GM21529 (cell line): ENCODE data around the gene ZBTB20.
"Not testable (repeated sequence)": the region's sequence is repeated elsewhere in the genome, so short reads cannot be mapped to it uniquely, and the experiment has no call there.

Experiments
- ATAC-seq: cut with Tn5 transposase; IDR thresholded peaks from one replicate; pipeline ENCODE4 v1.9.1; 2021; ENCODE audit not compliant: unreplicated experiment

The ZBTB20 gene

DNA sequence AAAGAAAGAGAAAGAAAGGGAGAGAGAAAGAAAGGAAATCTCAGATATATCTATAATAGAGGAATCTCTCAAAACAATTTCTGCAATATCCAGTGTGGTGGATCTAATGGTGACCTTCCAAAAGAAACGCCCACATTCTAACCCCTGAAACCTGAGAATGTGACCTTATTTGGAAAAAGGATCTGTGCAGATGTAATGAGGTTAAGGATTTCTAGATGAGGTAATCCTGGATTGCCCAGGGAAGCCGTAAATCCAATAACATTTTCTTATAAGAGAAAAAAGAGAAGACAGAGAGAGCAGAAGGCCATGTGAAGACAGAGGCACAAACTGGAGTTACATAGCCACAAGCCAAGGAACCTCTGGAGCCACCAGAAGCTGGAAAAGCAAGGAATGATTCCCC lies 307.6 kb downstream of the ZBTB20 start:
- ATAC-seq, result no peak

DNA sequence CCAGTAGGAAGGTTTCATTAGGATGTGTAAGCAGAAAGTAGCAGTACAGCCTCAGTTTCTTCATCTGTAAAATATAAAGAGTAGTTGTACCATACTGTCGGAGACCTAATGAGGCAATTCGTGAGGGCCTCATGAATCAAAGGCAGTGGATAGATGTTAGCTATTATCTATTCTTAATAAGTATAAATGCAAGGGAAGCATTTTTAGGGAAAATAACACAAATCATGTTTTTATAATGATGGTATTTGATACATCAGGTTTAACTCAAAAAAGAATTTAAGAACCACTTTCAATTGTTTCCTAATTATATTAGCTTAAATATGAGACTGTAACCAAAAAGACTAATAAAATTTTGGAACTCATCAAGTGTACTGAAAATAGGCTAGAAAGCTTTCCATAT lies 309.1 kb downstream of the ZBTB20 start:
- ATAC-seq, result no peak

DNA sequence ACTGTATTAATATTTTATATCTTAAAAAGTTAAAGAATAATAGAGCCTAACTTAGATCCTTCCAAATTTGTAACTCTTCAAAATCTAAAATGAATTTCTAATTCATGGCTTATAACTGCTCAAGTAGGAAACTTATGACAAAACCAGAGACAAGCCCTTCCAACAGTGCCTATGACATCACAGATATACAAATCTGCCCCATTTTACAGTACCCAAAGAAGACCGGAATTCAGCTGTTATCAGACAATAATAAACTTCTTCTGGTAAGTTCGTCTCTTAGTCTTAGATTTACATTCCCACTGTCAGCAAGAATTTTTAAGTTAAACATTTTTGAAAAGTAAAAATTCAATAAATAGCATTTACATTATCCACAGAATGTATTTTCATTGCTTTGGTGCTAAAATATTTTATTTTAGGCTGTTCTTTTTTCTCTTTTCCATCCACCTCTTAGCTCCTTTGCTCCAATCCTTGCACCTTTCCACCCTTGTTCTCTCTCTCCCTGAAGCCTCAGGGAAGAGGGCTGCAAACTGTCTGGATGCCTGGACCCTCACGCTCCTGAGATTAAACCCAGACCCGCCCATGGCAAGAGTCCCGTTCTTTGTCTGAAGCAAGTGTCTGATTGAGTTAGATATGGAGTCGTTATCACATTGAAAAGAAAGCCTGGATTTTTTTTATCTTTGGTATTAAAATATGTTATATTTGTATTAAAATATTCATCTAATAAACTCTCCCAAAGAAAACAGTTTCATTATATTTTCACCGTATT lies 312.7 kb downstream of the ZBTB20 start:
- ATAC-seq, result no peak

DNA sequence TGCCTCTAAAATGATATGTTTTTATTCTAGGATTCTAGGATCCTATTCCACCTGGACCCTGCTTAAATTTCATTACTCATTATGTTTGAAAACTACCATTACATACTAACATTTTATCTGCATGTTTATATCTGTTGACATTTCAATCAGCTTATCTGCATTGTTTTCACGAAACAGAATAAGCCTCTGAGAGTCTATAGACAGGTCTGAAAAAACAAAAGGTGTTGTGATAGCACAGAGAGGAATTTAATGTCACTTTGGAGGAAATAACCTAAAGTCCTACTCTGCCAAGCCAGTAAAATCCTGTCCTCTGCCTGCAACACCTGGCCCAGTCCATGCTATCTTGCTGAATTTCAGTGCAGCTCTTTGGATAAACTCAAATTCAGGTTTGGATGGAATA lies 315.2 kb downstream of the ZBTB20 start:
- no peak for ATAC-seq

DNA sequence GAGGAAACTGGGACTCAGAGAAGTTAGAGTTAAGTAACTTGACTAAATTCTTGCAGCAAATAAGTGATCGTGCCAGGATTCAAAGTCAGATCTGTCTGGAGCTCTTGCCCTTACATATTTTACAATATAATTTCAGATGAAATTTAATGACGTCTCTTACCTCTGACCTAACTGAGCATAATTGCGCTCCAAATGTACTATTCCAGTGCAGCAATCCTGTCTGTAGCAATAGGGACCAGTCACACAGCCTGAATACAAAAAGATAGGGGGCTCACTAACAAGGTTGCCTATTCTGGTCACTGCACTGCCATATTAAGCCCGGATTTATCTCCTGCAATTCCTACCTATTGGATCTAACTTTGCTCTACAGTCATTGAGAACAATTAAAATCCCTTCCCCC lies 316.4 kb downstream of the ZBTB20 start:
- ATAC-seq, result no peak

DNA sequence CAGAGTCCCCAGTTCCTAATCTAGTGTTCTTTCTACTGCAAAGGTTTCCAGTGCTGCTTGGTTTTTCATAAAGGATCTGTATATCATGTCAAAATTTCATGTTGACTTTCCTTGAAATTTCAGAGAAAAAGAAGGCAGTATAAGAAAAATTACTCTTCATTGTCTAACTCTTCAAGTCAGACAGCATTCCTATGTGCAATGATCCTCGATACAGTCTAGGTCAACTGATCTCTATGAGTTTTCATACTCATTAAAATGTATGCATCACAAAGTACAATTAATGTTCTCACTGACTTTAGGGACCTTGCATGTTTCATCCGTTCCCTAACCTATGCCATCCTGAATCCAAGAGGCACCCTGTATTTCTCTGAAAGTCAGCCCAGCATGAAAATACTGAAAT lies 317.3 kb downstream of the ZBTB20 start:
- no peak for ATAC-seq

DNA sequence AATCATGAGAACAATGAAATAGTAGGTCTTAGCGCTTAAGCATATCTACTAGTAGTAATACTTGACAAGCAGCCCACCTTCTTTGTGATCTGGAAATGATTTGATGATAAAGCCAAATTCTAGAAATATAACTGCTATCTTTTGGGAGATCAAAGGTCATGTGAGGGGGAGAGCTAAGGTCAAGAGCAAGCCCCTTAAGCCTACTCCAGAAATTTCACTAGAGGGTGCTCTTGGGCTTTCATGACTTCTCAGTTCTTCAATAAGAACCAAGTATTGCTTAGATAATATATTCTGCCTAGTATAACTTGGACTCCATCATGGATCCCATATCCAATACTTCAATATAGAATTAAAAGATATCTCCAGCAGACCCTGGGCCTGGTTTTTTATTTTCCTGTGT lies 319.6 kb downstream of the ZBTB20 start:
- ATAC-seq, result peak; percentile 87

DNA sequence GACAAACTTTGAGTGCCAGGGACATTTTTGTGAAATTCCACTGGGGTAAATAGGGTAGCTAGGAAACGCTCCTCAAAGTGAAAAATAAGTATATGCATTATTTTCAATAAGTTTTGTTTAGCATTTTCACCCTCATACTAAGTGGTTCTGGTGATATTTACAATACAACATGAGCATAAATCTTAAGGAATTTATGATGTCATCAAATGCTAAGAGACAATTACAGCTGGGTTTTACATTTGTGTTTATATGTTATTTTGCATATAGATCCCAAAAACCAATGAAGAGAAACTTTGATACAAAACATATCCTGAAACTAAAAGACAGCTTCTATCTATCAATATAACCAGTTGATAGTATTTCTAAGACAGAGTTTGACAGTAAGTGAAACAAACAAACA lies 323.1 kb downstream of the ZBTB20 start:
- ATAC-seq, result no peak

DNA sequence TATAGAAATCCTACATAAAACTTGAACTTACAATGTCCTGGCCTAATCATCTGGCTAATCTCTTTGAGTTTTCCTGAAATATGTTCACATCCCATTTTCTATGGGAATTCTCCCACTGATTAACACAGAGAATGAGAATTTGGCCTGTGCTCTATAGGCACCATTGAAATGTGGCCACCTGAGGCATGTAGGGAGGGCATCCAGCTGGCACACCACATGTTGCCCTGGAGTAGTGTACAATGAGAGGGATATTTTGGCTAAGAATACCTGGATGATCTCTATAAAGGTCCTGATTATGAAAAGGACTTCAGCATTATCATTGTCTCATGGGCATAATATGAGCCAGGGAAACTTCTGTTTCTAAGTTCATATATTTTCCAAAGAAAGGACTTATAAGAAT lies 324.0 kb downstream of the ZBTB20 start:
- ATAC-seq, result no peak

DNA sequence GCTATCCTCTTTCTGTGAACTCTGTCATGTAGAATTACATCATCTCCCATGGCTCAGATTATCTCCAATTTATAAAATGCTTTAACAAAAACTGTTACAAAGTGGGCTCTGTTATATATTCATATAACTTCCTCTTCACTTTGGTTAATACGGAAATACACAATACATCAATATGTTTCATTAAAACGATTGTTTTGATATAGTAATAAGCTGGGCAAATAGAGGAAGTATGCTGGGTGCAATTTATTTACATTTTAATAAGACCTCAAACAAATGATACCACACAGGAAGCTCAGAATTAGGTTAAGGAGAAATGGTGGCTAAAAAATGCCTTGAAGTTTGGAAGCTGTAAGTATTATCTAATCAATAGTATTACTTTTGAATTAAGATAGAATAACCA lies 331.0 kb downstream of the ZBTB20 start:
- no peak for ATAC-seq

DNA sequence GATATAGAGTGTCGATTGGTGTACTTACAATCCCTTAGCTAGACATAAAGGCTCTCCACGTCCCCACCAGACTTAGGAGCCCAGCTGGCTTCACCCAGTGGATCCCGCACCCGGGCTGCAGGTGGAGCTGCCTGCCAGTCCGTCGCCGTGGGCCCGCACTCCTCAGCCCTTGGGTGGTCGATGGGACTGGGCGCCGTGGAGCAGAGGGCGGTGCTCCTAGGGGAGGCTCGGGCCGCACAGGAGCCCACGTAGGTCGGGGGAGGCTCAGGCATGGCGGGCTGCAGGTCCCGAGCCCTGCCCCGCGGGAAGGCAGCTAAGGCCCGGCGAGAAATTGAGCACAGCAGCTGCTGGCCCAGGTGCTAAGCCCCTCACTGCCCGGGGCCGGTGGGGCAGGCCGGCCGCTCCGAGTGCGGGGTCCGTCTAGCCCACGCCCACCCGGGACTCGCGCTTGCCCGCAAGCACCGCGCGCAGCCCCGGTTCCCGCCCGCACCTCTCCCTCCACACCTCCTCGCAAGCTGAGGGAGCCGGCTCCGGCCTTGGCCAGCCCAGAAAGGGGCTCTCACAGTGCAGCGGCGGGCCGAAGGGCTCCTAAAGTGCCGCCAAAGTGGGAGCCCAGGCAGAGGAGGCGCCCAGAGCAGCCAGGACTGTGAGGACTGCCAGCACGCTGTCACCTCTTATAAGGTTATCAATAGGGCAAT lies 334.4 kb downstream of the ZBTB20 start:
- not testable (repeated sequence) for ATAC-seq

DNA sequence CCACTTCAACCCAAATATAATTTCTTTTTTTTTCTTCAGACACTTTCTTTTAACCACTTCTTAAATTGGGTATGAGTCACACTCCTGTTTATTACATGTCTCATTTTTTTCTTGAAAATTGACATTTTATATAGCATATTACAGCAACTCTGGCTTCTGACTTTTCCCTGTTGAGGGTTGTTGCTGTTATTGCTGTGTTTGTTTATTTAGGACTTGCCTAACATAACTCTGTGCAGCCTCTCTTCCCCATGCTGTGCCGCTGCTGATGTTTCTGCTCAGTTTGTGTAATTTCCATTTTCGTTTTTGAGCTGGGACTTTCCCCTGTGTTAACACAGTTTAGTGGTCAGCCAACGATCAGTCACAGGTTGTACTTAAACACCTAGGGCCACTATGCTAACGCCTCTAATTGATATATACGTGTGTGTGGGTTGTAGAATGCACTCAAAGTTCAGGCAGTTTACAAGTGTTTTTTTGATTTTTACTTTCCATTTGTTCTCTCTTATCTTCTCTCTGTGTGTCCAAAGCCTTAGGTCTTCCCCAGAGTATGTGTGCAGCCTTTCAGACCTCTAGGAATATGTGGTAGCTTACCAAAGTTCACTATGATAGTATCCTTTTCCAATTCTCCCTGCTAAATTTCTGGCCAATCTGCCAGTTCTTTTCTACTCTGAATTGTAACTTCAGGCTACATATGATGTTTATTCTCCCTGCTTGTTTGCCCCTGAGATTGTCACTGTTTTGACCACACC lies 337.2 kb downstream of the ZBTB20 start:
- peak; percentile 99 for ATAC-seq

DNA sequence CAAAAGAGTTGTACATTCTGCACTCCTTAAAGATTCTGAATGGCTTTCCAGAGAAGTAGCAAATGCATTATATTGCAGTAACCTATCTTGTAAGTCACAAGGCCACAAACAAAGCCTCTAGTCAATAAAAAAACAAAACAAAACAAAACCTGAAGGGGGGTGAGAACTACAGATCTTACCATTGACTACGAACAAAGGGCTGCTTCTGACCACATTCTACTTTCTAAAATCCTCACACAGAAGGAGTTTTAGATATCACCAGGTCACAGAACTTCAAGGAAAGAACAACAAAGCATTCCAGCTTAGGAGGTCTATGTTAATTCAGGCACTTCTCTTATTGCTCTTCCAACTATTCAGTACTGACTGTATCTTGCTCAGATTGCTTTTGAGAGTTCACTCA lies 343.0 kb downstream of the ZBTB20 start:
- no peak for ATAC-seq

DNA sequence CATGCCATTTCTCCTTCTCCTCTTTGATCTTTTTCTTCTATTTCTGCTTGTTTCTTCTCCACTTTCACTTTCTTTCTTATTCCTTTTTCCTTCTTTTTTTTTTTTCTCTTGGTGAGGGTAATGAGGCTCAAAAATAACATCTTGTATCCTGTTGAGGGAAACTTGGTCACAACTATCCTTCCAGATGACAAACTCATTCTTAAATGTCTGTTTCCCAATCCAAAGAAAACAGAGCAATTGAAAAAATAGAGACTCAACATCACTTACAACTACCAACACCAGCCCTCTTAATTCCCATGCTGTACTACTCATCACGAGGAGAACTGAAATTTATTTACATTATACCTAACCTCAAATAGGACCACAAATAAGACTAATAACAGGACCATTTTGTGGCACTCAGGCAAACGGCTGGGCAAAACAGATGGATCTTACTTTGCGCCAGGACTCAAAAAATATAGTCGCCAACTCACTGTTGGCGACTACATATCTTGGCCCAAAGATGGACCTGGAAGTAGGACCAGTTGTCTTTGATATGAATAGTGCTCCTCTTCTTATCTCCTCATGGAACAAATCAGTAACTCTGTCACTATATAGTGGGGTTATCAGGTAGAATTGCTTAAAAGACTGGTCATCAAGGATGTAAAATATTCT lies 343.9 kb downstream of the ZBTB20 start:
- ATAC-seq, result no peak

DNA sequence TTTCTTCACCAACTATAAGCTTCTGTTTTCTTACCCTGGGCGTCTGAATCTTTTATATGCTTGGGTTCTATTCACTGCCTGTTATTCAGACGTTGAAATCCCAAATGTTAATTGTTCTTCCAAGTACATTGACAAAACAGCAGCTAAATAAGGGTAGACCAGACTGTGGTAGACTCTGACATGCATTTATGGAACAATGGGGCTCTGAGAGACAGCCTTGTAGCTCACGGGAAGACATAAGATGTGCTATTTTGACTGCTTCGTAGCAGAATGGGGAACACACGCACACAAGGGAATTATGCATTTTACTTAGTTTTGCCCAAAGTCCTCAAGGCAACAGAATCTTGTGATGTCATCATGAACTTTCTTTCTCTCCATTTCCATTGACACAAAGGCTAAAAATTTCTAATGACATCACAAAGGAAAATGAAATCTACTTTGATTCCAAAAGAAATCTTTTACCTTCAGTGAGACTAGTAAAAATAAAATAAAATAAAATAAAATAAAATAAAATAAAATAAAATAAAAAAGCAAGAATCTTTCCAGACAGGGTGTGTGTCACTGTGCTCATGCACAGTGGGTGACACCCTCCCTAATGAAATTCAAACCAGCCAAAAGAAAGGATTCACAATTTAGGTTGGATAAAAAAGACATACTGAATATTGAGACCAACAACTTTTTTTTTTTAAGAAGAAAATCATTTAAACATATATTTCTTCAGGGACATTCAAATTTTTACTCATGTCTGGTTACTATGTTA lies 346.6 kb downstream of the ZBTB20 start:
- no peak for ATAC-seq

DNA sequence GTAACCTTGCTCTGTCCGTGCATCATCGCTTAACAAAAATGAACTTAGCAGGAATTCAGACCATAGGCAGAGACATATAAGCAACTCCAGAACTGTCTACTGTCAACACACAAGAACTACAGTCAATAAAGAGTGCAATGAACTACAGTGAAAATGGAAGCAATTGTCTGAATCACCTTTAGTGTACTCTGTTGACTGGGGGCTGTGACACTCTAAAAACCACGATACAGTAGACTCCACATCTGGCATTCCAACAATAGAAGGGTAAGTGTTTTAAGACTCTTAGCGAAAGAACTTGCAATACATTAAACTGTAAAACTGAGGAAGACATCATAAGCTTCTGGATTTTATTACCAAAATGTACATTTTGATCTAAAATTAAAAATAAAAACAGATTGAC lies 347.3 kb downstream of the ZBTB20 start:
- ATAC-seq, result no peak

DNA sequence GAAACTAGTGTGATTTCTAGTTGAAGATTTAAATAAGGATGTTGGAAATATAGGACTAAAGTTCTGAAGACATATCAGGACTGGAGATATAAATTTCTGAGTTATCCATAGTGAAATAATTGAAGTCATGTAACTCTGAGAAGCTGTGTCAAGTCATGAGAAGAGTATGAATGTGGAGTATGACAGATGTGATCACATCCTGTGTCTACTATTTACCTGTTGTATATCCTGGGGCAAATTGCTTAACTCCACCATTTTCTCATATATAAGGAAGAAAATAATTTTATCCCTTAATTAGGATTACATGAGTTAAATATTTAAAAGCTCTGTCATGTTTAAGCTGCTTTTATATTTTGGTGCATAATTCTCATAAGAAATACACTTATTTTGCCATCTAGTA lies 350.3 kb downstream of the ZBTB20 start:
- no peak for ATAC-seq

DNA sequence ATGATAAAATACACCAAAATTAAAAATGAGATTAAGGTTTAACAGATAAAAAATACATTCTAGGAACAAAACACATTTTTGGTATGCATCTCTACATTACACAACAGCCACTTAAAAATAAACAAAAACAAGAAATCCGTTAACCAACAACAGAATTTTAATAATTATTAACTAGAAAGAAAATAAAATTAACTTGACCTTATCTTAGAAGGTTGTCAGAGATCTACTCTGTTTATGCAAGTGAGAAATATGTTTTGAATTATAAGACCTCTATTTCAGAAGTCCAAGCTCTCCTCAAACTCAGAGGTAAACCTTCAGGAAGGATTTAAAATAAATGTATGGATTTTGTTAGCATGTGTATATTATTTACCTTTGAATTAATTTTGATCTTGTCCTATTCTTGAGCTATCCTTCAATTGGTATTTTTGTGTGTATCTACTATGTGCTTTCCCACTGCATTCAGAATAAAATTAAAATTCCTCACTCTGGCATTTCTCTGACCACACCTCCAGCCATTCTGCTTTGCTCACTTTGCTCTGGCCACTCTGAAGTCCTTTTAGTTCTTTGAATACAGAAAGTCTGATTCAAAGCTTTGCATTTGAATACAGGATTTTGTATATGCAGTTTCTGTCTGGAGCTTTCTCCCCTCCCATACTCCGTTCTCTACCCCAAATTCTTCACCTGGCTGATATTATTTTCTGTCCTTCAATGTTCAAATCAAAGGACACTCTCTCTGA lies 352.0 kb downstream of the ZBTB20 start:
- ATAC-seq, result no peak

DNA sequence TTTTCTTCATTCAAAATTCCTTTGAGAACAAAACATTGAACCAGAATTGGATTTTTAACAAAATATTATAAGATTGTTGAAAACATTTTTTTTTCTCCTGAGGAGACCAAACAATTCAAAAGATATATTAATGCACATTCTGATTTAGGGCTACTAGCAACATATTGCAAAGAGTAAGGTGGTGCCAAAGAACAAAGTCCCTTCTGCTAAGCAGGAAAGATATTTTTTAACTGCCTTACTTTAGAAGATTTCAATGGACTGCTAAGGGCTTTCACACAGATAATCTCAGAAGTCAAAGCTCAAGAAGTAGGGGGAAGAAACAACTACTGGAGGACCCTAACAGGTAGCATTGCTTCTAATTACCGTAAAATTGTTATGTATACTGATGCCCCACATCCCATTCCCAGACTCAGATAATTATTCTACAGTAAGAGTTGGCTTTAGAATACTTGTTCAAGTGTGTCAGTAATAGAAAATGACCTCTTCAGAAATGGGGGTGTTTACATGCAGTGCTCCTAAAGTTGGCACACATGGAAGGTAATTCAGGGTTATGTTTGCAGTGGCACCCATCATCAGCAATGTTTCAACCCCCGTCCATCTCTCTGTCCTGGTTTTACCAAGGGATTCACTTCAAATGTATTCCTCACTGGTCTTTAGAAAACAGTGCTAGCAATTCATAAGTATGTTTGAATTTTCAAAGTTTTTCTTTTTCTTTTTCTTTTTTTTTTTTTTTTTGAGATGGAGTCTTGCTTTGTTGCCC lies 354.7 kb downstream of the ZBTB20 start:
- ATAC-seq, result no peak
